GM18517 (cell line): Measurements from ENCODE around the gene ZNF774.
"Not testable (repeated sequence)": the region's sequence is repeated elsewhere in the genome, so short reads cannot be mapped to it uniquely, and the experiment has no call there.

Experiments
- ATAC-seq: cut with Tn5 transposase; IDR thresholded peaks from one replicate; pipeline ENCODE4 v1.9.1; 2021; ENCODE audit warnings: mild to moderate bottlenecking, moderate library complexity; ENCODE audit not compliant: unreplicated experiment

ZNF774 gene

GRCh38 chr15:90344662-90345061 is 7.4 kb upstream of the ZNF774 start:
- no peak for ATAC-seq

- ATAC-seq, result no peak
Observed at GRCh38 chr15:90345857-90346256, 6.2 kb upstream of the ZNF774 start.

GRCh38 chr15:90347431-90348065 is 4.5 kb upstream of the ZNF774 start:
- ATAC-seq, result not testable (repeated sequence)

GRCh38 chr15:90348456-90348855 is 3.6 kb upstream of the ZNF774 start:
- no peak for ATAC-seq

GRCh38 chr15:90349072-90349471 is 3.0 kb upstream of the ZNF774 start:
- ATAC-seq, result no peak

- ATAC-seq, result no peak
Observed at GRCh38 chr15:90349821-90350220, 2.3 kb upstream of the ZNF774 start.

GRCh38 chr15:90351479-90352106 is 491 bp upstream of the ZNF774 start:
- no peak for ATAC-seq

- no peak for ATAC-seq
Observed at GRCh38 chr15:90354986-90355385, 2.9 kb downstream of the ZNF774 start.

GRCh38 chr15:90358124-90359033 is 6.3 kb downstream of the ZNF774 start:
- ATAC-seq, result no peak

GRCh38 chr15:90360746-90361145 is 8.7 kb downstream of the ZNF774 start:
- ATAC-seq, result no peak

- ATAC-seq, result no peak
Observed at GRCh38 chr15:90362936-90363212, 10.8 kb downstream of the ZNF774 start.

- no peak for ATAC-seq
Observed at GRCh38 chr15:90364251-90364650, 12.2 kb downstream of the ZNF774 start.

- ATAC-seq, result no peak
Observed at GRCh38 chr15:90365414-90366055, 13.5 kb downstream of the ZNF774 start.

GRCh38 chr15:90367576-90367975 is 15.5 kb downstream of the ZNF774 start:
- no peak for ATAC-seq

GRCh38 chr15:90375071-90375470 is 23.0 kb downstream of the ZNF774 start:
- no peak for ATAC-seq

- ATAC-seq, result no peak
Observed at GRCh38 chr15:90376789-90377188, 24.7 kb downstream of the ZNF774 start.

- ATAC-seq, result no peak
Observed at GRCh38 chr15:90379263-90379662, 27.2 kb downstream of the ZNF774 start.

- no peak for ATAC-seq
Observed at GRCh38 chr15:90381515-90381914, 29.4 kb downstream of the ZNF774 start.

GRCh38 chr15:90382320-90382719 is 30.2 kb downstream of the ZNF774 start:
- ATAC-seq, result no peak

- ATAC-seq, result no peak
Observed at GRCh38 chr15:90386221-90386620, 34.1 kb downstream of the ZNF774 start.
